Urothelium cell line (cell line): Measurements from ENCODE around the gene ARHGEF19.
"Not testable (repeated sequence)": the region's sequence is repeated elsewhere in the genome, so short reads cannot be mapped to it uniquely, and the experiment has no call there.

ENCODE experiments used
- DNase-seq: peaks from one replicate; pipeline ENCODE4 v3.0.0; 2011; ENCODE audit warnings: low spot score, mixed read lengths
- FAIRE-seq: peaks from 2 replicates; lab custom pipeline; 2011; peaks lifted over from hg19 to GRCh38; lab: Jason Lieb, UNC

ARHGEF19 gene

GRCh38 chr1:16224472-16224871 lies 12.0 kb upstream of the ARHGEF19 start:
- no peak for FAIRE-seq
- DNase-seq = no peak

- not testable (repeated sequence) for FAIRE-seq, DNase-seq
These were observed 10.3 kb upstream of the ARHGEF19 start for GRCh38 chr1:16222716-16223115.

GRCh38 chr1:16221499-16221898 lies 9.0 kb upstream of the ARHGEF19 start:
- FAIRE-seq = peak; percentile 58
- DNase-seq = no peak

GRCh38 chr1:16219968-16220500 lies 7.6 kb upstream of the ARHGEF19 start:
- DNase-seq (no peak), FAIRE-seq (no peak)

- FAIRE-seq = no peak
- DNase-seq = no peak
These were observed 6.2 kb upstream of the ARHGEF19 start for GRCh38 chr1:16218674-16219071.

- DNase-seq = no peak
These were observed 5.7 kb upstream of the ARHGEF19 start for GRCh38 chr1:16218014-16218673.

GRCh38 chr1:16217061-16217785 lies 4.8 kb upstream of the ARHGEF19 start:
- DNase-seq = peak; percentile 34
- no peak for FAIRE-seq

More at GRCh38 chr1:16218014-16218673, 5.7 kb upstream of the ARHGEF19 start:
- no peak for FAIRE-seq

- DNase-seq = no peak
- FAIRE-seq = no peak
These were observed 3.7 kb upstream of the ARHGEF19 start for GRCh38 chr1:16215882-16216753.

GRCh38 chr1:16215240-16215639 lies 2.8 kb upstream of the ARHGEF19 start:
- FAIRE-seq = not testable (repeated sequence)

GRCh38 chr1:16213544-16213943 lies 1.1 kb upstream of the ARHGEF19 start:
- not testable (repeated sequence) for DNase-seq, FAIRE-seq

More at GRCh38 chr1:16215240-16215639, 2.8 kb upstream of the ARHGEF19 start:
- DNase-seq = not testable (repeated sequence)

GRCh38 chr1:16213013-16213412 lies 561 bp upstream of the ARHGEF19 start:
- no peak for FAIRE-seq
- no peak for DNase-seq

GRCh38 chr1:16211824-16212223 lies 628 bp downstream of the ARHGEF19 start:
- no peak for DNase-seq
- FAIRE-seq = no peak

- no peak for FAIRE-seq
- DNase-seq = no peak
These were observed 1.9 kb downstream of the ARHGEF19 start for GRCh38 chr1:16210581-16210980.

GRCh38 chr1:16209847-16210407 lies 2.5 kb downstream of the ARHGEF19 start:
- FAIRE-seq = no peak
- DNase-seq = no peak

- DNase-seq = no peak
- peak; percentile 27 for FAIRE-seq
These were observed 3.2 kb downstream of the ARHGEF19 start for GRCh38 chr1:16209132-16209846.

GRCh38 chr1:16208270-16208987 lies 4.0 kb downstream of the ARHGEF19 start:
- DNase-seq = peak; percentile 31
- no peak for FAIRE-seq

GRCh38 chr1:16207318-16208269 lies 4.9 kb downstream of the ARHGEF19 start:
- no peak for FAIRE-seq
- peak; percentile 55 for DNase-seq
